Panc1 (cell line): ENCODE data around the gene TCEA3. TPM values are rescaled to one million over a fixed set of nuclear protein-coding genes. Genes with fewer than 3 reads are reported as not detected.

Experiments
- ATAC-seq: fragments of 200-7000 bp; cut with Tn5 transposase; 2 replicates; pipeline ENCODE4 v1.9.1; 2020; ENCODE audit warnings: mild to moderate bottlenecking, moderate library complexity
- BruUV-seq: library from RNA; stranded (reverse); fragments of 400-500 nt; replicated peaks from 2 replicates; lab custom pipeline; 2021; lab: Mats Ljungman, UMichigan
- CTCF ChIA-PET: fragments of 300-600 bp; sonication (Branson Sonifier 250); formaldehyde crosslinking; loops from one replicate; lab custom pipeline; 2022; ENCODE audit warnings: antibody characterized with exemption; lab: Charles Lee
- POLR2A ChIA-PET: fragments of 300-600 bp; sonication (Branson Sonifier 250); formaldehyde crosslinking; loops from one replicate; lab custom pipeline; 2022; ENCODE audit warnings: antibody characterized with exemption; lab: Charles Lee
- DNase-seq: peaks from one replicate; pipeline ENCODE4 v3.0.0-alpha.2; 2010; ENCODE audit warnings: low read depth, low spot score
- H3K27ac ChIP-seq: 2 replicates; pipeline ENCODE4 v1.5.1; 2011; ENCODE audit warnings: mild to moderate bottlenecking, low read length, inconsistent platforms
- H3K27me3 ChIP-seq: fragments of 200-500 bp; sonication (Bioruptor generic); 2 replicates; pipeline ENCODE4 v1.6.0; 2014; ENCODE audit warnings: low read length, inconsistent platforms; ENCODE audit not compliant: control insufficient read depth, insufficient read depth
- H3K36me3 ChIP-seq: fragments of 200-500 bp; sonication (Bioruptor generic); 2 replicates; pipeline ENCODE4 v1.5.1; 2014; ENCODE audit warnings: inconsistent platforms, mild to moderate bottlenecking, low read length, moderate library complexity; ENCODE audit not compliant: control insufficient read depth, insufficient read depth
- H3K4me1 ChIP-seq: 2 replicates; pipeline ENCODE4 v1.5.1; 2011; ENCODE audit warnings: inconsistent platforms, mild to moderate bottlenecking, low read length, moderate library complexity; ENCODE audit not compliant: control insufficient read depth, insufficient read depth
- H3K4me3 ChIP-seq, 2 experiments: 2 replicates each; pipeline ENCODE4 v1.5.1; 2011 to 2012; ENCODE audit warnings: low read depth in 2 of 2, low read length in 2 of 2, mild to moderate bottlenecking in 2 of 2, inconsistent platforms in 1 of 2, moderate library complexity in 1 of 2
- H3K9me3 ChIP-seq: fragments of 200-500 bp; sonication (Bioruptor generic); 2 replicates; pipeline ENCODE4 v1.5.1; 2014; ENCODE audit warnings: low read depth, mild to moderate bottlenecking, inconsistent platforms, low read length, moderate library complexity; ENCODE audit not compliant: control insufficient read depth, insufficient read depth
- POLR2AphosphoS5 ChIP-seq: IDR thresholded peaks from 2 replicates; pipeline ENCODE4 v1.6.1; 2012; ENCODE audit warnings: mild to moderate bottlenecking, low read depth, low read length, moderate library complexity
- SIN3A ChIP-seq: IDR thresholded peaks from 2 replicates; pipeline ENCODE4 v1.6.1; 2012; ENCODE audit warnings: low read depth, mild to moderate bottlenecking, low read length, moderate library complexity, borderline replicate concordance; ENCODE audit not compliant: insufficient read depth
- TCF7L2 ChIP-seq: IDR thresholded peaks from 2 replicates; pipeline ENCODE4 v1.6.1; 2011; ENCODE audit warnings: mild to moderate bottlenecking, low read depth, low read length, inconsistent platforms
- in situ Hi-C: cut with HindIII; loops from 2 replicates; pipeline ENCODE4 v1.10.0; 2016; ENCODE audit warnings: low sequenced_read_pairs, low pct_unique_long_range_greater_than_20kb
- intact Hi-C: fragments of 100-400 bp; cut with micrococcal nuclease; formaldehyde crosslinking; loops from one replicate; pipeline ENCODE4 v1.10.0; 2022; ENCODE audit not compliant: unreplicated experiment
- total RNA-seq: library from RNA; stranded (reverse); gene quantifications from one replicate; pipeline ENCODE4 v1.2.1, GENCODE V29; 2021; ENCODE audit not compliant: unreplicated experiment
- TF ChIP-seq, protein P1 (sequence below): fragments of 450-650 bp; IDR thresholded peaks from 2 replicates; pipeline ENCODE4 v1.5.1; 2017; ENCODE audit warnings: mild to moderate bottlenecking
- TF ChIP-seq, protein P2 (sequence below), 2 experiments: IDR thresholded peaks; 2 replicates each; pipeline ENCODE4 v1.6.1; 2011 to 2012; ENCODE audit warnings: low read depth in 2 of 2, control low read depth in 1 of 2, low read length in 1 of 2, mild to moderate bottlenecking in 1 of 2, moderate library complexity in 1 of 2; ENCODE audit not compliant: insufficient read depth in 1 of 2

TCEA3 gene
- total RNA-seq, 1 experiment from 2014 or later: 8.3 TPM

DNA sequence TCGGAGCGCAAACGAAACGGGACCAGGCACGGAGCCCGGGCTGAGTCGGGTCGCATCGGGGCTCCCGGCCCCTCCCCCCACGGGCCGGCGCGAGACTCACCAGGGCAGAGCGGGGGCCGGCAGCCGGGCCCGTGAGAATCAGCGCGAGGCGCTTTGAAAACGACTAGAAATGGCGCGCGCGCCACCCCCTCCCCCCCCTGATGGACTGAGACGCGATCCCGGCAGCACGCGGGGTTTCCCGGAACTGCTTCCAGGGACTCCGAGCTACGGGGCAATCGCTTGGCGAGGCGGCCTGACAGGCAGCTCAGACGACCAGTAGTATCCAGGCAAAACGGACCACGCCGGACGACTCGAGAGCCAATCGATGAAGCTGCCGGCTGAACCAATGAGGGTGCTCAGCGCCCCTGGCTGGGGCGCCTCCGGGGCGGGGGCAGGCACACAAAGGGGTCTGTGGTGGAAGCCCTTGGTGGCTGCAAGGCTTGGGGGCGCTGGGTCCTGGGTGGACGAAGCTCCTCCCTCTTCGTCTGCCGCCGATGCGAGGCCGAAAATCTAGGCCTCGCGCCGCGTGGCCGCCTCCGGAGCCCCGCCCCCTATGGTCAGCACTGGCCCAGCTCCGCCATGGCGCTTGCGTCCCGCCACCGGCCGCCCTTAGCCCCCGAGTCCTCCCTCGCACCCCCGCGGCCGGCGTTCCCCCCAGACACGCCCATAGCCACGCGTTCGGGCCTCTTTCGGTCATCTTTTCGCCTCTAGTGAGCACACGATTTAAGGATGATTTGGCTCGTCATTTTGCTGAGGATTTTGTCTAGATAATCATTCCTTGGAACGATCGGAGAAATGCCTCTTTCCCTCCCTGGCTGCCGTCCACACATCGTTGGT is 80.2 kb downstream of the TCEA3 start, which contains the start of gene HNRNPR:
TSS of gene HNRNPR (minus strand) at position 174 of the 876 bp plus-strand sequence. CDS start 3,276 bp downstream, outside the sequence.
- ChIA-PET POLR2A (interaction anchor here (0.6 to 1.7 kb wide), 23 partner anchors 13 to 1556 kb away, joined by 3 to 11 read pairs (median 6); partner anchors contain the start of gene E2F2), CTCF (interaction anchor here (0.5 to 2.0 kb wide), 11 partner anchors 11 to 318 kb away, joined by 3 to 9 read pairs (median 3); no protein-coding TSS in a partner anchor)
- in situ Hi-C loops: no loop called here
- ATAC-seq (peak; percentile 96), DNase-seq (peak; percentile 98)
- H3K4me1 ChIP-seq: peaks cover 25% of the 10 kb centered on the region
- intact Hi-C loops: loop anchor here (2.0 kb wide), 1 partner anchor 60 kb away; no protein-coding TSS in a partner anchor
- peak within 1 kb of the TSS; percentile 81 to 94 for H3K4me3 ChIP-seq
- no peaks in the 10 kb centered on the region for H3K27me3 ChIP-seq
- peak within 1 kb of the TSS; percentile 100 for H3K27ac ChIP-seq
- H3K9me3 ChIP-seq: no peaks in the 10 kb centered on the region
- no TSS peak for BruUV-seq
- peaks cover 10% of the 10 kb centered on the region for H3K36me3 ChIP-seq
- TF ChIP-seq TCF7L2: peak; percentile 56; the same call in 1 of the 2 replicates
- peak; percentile 94 for TF ChIP-seq POLR2AphosphoS5
- TF ChIP-seq, protein P1, sequence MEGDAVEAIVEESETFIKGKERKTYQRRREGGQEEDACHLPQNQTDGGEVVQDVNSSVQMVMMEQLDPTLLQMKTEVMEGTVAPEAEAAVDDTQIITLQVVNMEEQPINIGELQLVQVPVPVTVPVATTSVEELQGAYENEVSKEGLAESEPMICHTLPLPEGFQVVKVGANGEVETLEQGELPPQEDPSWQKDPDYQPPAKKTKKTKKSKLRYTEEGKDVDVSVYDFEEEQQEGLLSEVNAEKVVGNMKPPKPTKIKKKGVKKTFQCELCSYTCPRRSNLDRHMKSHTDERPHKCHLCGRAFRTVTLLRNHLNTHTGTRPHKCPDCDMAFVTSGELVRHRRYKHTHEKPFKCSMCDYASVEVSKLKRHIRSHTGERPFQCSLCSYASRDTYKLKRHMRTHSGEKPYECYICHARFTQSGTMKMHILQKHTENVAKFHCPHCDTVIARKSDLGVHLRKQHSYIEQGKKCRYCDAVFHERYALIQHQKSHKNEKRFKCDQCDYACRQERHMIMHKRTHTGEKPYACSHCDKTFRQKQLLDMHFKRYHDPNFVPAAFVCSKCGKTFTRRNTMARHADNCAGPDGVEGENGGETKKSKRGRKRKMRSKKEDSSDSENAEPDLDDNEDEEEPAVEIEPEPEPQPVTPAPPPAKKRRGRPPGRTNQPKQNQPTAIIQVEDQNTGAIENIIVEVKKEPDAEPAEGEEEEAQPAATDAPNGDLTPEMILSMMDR: no peak
- TF ChIP-seq, protein P2, sequence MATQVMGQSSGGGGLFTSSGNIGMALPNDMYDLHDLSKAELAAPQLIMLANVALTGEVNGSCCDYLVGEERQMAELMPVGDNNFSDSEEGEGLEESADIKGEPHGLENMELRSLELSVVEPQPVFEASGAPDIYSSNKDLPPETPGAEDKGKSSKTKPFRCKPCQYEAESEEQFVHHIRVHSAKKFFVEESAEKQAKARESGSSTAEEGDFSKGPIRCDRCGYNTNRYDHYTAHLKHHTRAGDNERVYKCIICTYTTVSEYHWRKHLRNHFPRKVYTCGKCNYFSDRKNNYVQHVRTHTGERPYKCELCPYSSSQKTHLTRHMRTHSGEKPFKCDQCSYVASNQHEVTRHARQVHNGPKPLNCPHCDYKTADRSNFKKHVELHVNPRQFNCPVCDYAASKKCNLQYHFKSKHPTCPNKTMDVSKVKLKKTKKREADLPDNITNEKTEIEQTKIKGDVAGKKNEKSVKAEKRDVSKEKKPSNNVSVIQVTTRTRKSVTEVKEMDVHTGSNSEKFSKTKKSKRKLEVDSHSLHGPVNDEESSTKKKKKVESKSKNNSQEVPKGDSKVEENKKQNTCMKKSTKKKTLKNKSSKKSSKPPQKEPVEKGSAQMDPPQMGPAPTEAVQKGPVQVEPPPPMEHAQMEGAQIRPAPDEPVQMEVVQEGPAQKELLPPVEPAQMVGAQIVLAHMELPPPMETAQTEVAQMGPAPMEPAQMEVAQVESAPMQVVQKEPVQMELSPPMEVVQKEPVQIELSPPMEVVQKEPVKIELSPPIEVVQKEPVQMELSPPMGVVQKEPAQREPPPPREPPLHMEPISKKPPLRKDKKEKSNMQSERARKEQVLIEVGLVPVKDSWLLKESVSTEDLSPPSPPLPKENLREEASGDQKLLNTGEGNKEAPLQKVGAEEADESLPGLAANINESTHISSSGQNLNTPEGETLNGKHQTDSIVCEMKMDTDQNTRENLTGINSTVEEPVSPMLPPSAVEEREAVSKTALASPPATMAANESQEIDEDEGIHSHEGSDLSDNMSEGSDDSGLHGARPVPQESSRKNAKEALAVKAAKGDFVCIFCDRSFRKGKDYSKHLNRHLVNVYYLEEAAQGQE (IDR thresholded peaks at IDR 0.05; ENCODE audit: insufficient read depth in 1 of 2, low read depth in 2 of 2, low read length in 1 of 2): 0 out of 4 replicates have a peak, but pooled peaks of 1 of the 2 experiments have one; percentile 40
- peak; percentile 58; the same call in 1 of the 2 replicates for TF ChIP-seq SIN3A

DNA sequence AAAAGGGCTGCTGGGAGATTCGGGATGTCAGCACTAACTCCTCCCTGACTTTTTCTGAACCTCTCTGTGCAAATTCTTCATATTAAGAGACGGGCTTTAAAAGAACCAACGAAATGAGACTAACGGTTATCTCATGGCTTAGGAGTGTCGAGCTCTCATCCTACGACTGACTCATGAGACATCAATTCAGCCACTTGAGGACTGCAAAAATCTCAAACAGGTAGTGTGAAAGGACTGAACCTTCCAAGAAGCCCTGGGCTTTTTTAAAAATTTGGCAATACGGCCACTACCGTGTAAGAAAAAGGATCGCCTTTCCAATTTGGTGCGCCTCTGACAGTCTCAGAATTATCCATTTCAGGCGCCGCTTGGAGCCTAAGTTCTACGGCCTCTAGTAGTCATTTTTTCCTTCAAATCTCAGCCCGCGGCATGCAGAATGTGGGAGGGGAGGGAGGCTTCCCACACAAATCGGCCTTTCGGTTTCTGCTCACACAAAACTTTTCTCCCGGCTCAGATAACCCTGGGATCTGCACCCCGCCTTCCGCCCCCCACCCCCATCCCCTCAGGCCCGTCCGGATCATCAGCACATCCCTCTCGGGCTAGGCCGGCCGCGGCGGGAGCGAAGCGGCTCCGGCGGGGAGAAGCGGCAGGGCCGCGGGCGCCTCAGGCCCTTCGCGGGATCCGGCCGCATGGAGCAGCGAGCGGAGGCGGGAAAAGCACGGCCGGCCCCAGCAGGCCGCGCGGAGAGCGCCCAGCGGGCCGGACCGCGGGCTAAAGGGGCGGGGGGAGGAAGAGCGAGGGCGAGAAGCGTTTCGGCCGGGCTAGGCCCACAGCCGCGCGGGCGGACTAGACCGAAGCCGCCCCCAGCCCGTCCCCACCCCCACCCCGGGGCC is 81.1 kb downstream of the TCEA3 start:
- peak; percentile 43 for DNase-seq
- peaks cover 10% of the 10 kb centered on the region for H3K36me3 ChIP-seq
- ATAC-seq: peak; percentile 65
- H3K27me3 ChIP-seq: no peaks in the 10 kb centered on the region
- TF ChIP-seq POLR2AphosphoS5: peak; percentile 37; the same call in 1 of the 2 replicates
- TF ChIP-seq, protein P2 (IDR thresholded peaks at IDR 0.05; ENCODE audit: insufficient read depth in 1 of 2, low read depth in 2 of 2, low read length in 1 of 2): no peak
- H3K4me1 ChIP-seq: peaks cover 34% of the 10 kb centered on the region
- peak overlapping the region; percentile 100 for H3K27ac ChIP-seq
- ChIA-PET CTCF (interaction anchor here (0.8 to 2.0 kb wide), 3 partner anchors 24 to 196 kb away, joined by 3 to 9 read pairs (median 3); no protein-coding TSS in a partner anchor), POLR2A (interaction anchor here (0.6 to 1.7 kb wide), 4 partner anchors 25 to 82 kb away, joined by 3 to 6 read pairs (median 5); no protein-coding TSS in a partner anchor)
- no TSS peak for BruUV-seq
- intact Hi-C loops: loop anchor here (2.0 kb wide), 1 partner anchor 61 kb away; no protein-coding TSS in a partner anchor
- no peaks in the 10 kb centered on the region for H3K9me3 ChIP-seq
- peak overlapping the region; percentile 77 to 94 for H3K4me3 ChIP-seq
- in situ Hi-C loops: no loop called here
